Right lobe of liver (tissue), 4 donors: ENCODE results near the gene CACNA1C.

ENCODE experiments used
- CTCF ChIP-seq, 4 donors: fragments of 200-600 bp in 3 of 4; fragments of 450-650 bp in 1 of 4; IDR thresholded peaks; one replicate each; pipeline versions ENCODE4 v1.5.1 to v1.8.0; 2016 to 2022; ENCODE audit warnings: antibody characterized with exemption in 4 of 4, mild to moderate bottlenecking in 2 of 4
- POLR2A ChIP-seq: fragments of 450-650 bp; IDR thresholded peaks from one replicate; pipeline ENCODE4 v1.6.1; 2017; ENCODE audit warnings: antibody characterized with exemption, mild to moderate bottlenecking
- donor health status: DM: no; HTN: no; CAD: no.
- donor health status: DM: no; HTN: no; CAD: no.
- donor health status: DM: no; HTN: yes; CAD: no.

- TF ChIP-seq CTCF (IDR thresholded peaks at IDR 0.05) (no peak), POLR2A (no peak)
Observed at GRCh38 chr12:2044165-2044564, 8.6 kb upstream of the CACNA1C start.
